Mononuclear cell (primary cell): ENCODE results near the gene RAB40C. TPM values are rescaled to one million over a fixed set of nuclear protein-coding genes. Genes with fewer than 3 reads are reported as not detected.

Source experiments
- H3K27me3 ChIP-seq: 2 replicates; pipeline ENCODE4 v1.6.0; 2011; ENCODE audit warnings: low read length, control low read depth; ENCODE audit not compliant: insufficient read depth
- H3K4me1 ChIP-seq: 2 replicates; pipeline ENCODE4 v1.5.1; 2011; ENCODE audit warnings: mild to moderate bottlenecking, low read length, control low read depth; ENCODE audit not compliant: insufficient read depth
- H3K4me3 ChIP-seq: 2 replicates; pipeline ENCODE4 v1.5.1; 2011; ENCODE audit warnings: mild to moderate bottlenecking, low read length, moderate library complexity
- H3K9me3 ChIP-seq: 2 replicates; pipeline ENCODE4 v1.5.1; 2011; ENCODE audit warnings: low read depth, mild to moderate bottlenecking, control low read depth, low read length
- total RNA-seq: library from RNA; depleted of rRNA; stranded (reverse); fragments of >200 nt; gene quantifications from one replicate; pipeline ENCODE4 v1.2.3, GENCODE V29; 2012

RAB40C gene
- total RNA-seq, 1 donor = 6.6 TPM

GRCh38 chr16:633336-634050 lies 43.6 kb downstream of the RAB40C start:
- H3K9me3 ChIP-seq = no peaks in the 10 kb centered on the region
- H3K4me3 ChIP-seq = no peak overlapping the region
- peaks cover 23% of the 10 kb centered on the region for H3K4me1 ChIP-seq
- H3K27me3 ChIP-seq = no peaks in the 10 kb centered on the region

- Histone ChIP-seq H3K27me3 (no peaks in the 10 kb centered on the region), H3K9me3 (no peaks in the 10 kb centered on the region), H3K4me1 (peaks cover 23% of the 10 kb centered on the region), H3K4me3 (no peak overlapping the region)
Observed at GRCh38 chr16:634051-634670, 44.3 kb downstream of the RAB40C start.

GRCh38 chr16:634996-635395 lies 45.1 kb downstream of the RAB40C start:
- Histone ChIP-seq H3K27me3 (no peaks in the 10 kb centered on the region), H3K4me3 (no peak overlapping the region)

GRCh38 chr16:635573-636205 lies 45.8 kb downstream of the RAB40C start:
- Histone ChIP-seq H3K4me3 (peak overlapping the region; percentile 80), H3K4me1 (peaks cover 23% of the 10 kb centered on the region), H3K9me3 (no peaks in the 10 kb centered on the region), H3K27me3 (no peaks in the 10 kb centered on the region)

More at GRCh38 chr16:634996-635395, 45.1 kb downstream of the RAB40C start:
- peaks cover 23% of the 10 kb centered on the region for H3K4me1 ChIP-seq
- H3K9me3 ChIP-seq = no peaks in the 10 kb centered on the region

- peaks cover 29% of the 10 kb centered on the region for H3K4me1 ChIP-seq
- H3K4me3 ChIP-seq = peak within 1 kb of the TSS; percentile 80
- H3K27me3 ChIP-seq = no peaks in the 10 kb centered on the region
- no peaks in the 10 kb centered on the region for H3K9me3 ChIP-seq
Observed at GRCh38 chr16:636206-637080, 46.6 kb downstream of the RAB40C start, which contains the start of gene METTL26. METTL26 (minus strand) TSS chr16:636305; CDS start chr16:636290, 15 bp downstream.

- peak overlapping the region; percentile 80 for H3K4me3 ChIP-seq
- no peaks in the 10 kb centered on the region for H3K9me3 ChIP-seq
Observed at GRCh38 chr16:637081-638018, 47.5 kb downstream of the RAB40C start.

GRCh38 chr16:638034-638543 lies 48.2 kb downstream of the RAB40C start:
- H3K4me3 ChIP-seq = no peak overlapping the region
- peaks cover 40% of the 10 kb centered on the region for H3K4me1 ChIP-seq
- no peaks in the 10 kb centered on the region for H3K27me3 ChIP-seq
- H3K9me3 ChIP-seq = no peaks in the 10 kb centered on the region

More at GRCh38 chr16:637081-638018, 47.5 kb downstream of the RAB40C start:
- no peaks in the 10 kb centered on the region for H3K27me3 ChIP-seq
- peaks cover 33% of the 10 kb centered on the region for H3K4me1 ChIP-seq

GRCh38 chr16:638836-639235 lies 49.0 kb downstream of the RAB40C start:
- H3K4me3 ChIP-seq = no peak overlapping the region
- no peaks in the 10 kb centered on the region for H3K27me3 ChIP-seq
- peaks cover 48% of the 10 kb centered on the region for H3K4me1 ChIP-seq
- no peaks in the 10 kb centered on the region for H3K9me3 ChIP-seq

GRCh38 chr16:640614-641013 lies 50.7 kb downstream of the RAB40C start:
- no peak overlapping the region for H3K4me3 ChIP-seq
- no peaks in the 10 kb centered on the region for H3K9me3 ChIP-seq
- H3K4me1 ChIP-seq = peaks cover 39% of the 10 kb centered on the region

GRCh38 chr16:641326-642188 lies 51.7 kb downstream of the RAB40C start, which contains the start of gene MCRIP2:
MCRIP2 (plus strand) TSS chr16:641828; CDS start chr16:641992, 164 bp downstream.
- Histone ChIP-seq H3K9me3 (no peaks in the 10 kb centered on the region), H3K27me3 (no peaks in the 10 kb centered on the region), H3K4me1 (peaks cover 35% of the 10 kb centered on the region), H3K4me3 (peak within 1 kb of the TSS; percentile 52)

More at GRCh38 chr16:640614-641013, 50.7 kb downstream of the RAB40C start:
- no peaks in the 10 kb centered on the region for H3K27me3 ChIP-seq

GRCh38 chr16:642189-643049 lies 52.6 kb downstream of the RAB40C start:
- Histone ChIP-seq H3K4me3 (peak overlapping the region; percentile 52), H3K9me3 (no peaks in the 10 kb centered on the region), H3K27me3 (no peaks in the 10 kb centered on the region), H3K4me1 (peaks cover 32% of the 10 kb centered on the region)

- no peaks in the 10 kb centered on the region for H3K9me3 ChIP-seq
- no peaks in the 10 kb centered on the region for H3K27me3 ChIP-seq
- H3K4me1 ChIP-seq = peaks cover 29% of the 10 kb centered on the region
- no peak overlapping the region for H3K4me3 ChIP-seq
Observed at GRCh38 chr16:643050-643368, 53.1 kb downstream of the RAB40C start.
